Stomach (tissue), 9 donors: ENCODE results near the gene UPK2. TPM values are rescaled to one million over a fixed set of nuclear protein-coding genes. Genes with fewer than 3 reads are reported as not detected.

Source experiments
- DNase-seq, 2 donors: peaks; one replicate each; pipeline versions ENCODE4 v3.0.0 to v3.0.0-alpha.2; 2013 to 2019
- H3K27ac ChIP-seq, 5 donors: fragments of 200-600 bp in 4 of 5; sonication (generic) in 4 of 5; one replicate each; pipeline ENCODE4 v1.5.1; 2013 to 2019; ENCODE audit warnings: mild to moderate bottlenecking in 1 of 5, moderate library complexity in 1 of 5
- H3K27me3 ChIP-seq, 3 donors: fragments of 200-600 bp; sonication (generic); one replicate each; pipeline ENCODE4 v1.5.1; 2017 to 2019; ENCODE audit warnings: mixed run types in 1 of 3
- H3K36me3 ChIP-seq, 4 donors: fragments of 200-600 bp; sonication (generic); 1 replicate in 3 of 4; 2 replicates in 1 of 4; pipeline ENCODE4 v1.5.1; 2016 to 2019
- H3K4me1 ChIP-seq, 4 donors: fragments of 200-600 bp; sonication (generic); one replicate each; pipeline ENCODE4 v1.5.1; 2016 to 2019
- H3K4me3 ChIP-seq, 4 donors: fragments of 200-600 bp; sonication (generic) in 3 of 4; one replicate each; pipeline ENCODE4 v1.5.1; 2016 to 2019; ENCODE audit warnings: mild to moderate bottlenecking in 1 of 4
- H3K9me3 ChIP-seq, 4 donors: fragments of 200-600 bp; sonication (generic); one replicate each; pipeline ENCODE4 v1.5.1; 2016 to 2019
- CTCF ChIP-seq, 7 experiments: fragments of 450-650 bp in 4 of 7; fragments of 200-600 bp in 3 of 7; sonication (generic) in 3 of 7; IDR thresholded peaks; one replicate each; pipeline ENCODE4 v1.5.1; 2016 to 2019; ENCODE audit warnings: antibody characterized with exemption in 7 of 7, control low read depth in 2 of 7, mild to moderate bottlenecking in 1 of 7
- EP300 ChIP-seq: sonication (generic); formaldehyde crosslinking; IDR thresholded peaks from one replicate; pipeline ENCODE4 v1.6.1; 2017; ENCODE audit warnings: antibody characterized with exemption
- POLR2A ChIP-seq, 4 donors: fragments of 450-650 bp; IDR thresholded peaks; one replicate each; pipeline ENCODE4 v1.6.1; 2016; ENCODE audit warnings: antibody characterized with exemption in 4 of 4, control low read depth in 2 of 4, mild to moderate bottlenecking in 1 of 4, moderate library complexity in 1 of 4
- POLR2AphosphoS5 ChIP-seq, 3 donors: sonication (generic); formaldehyde crosslinking; IDR thresholded peaks; one replicate each; pipeline ENCODE4 v1.6.1; 2016; ENCODE audit warnings: antibody characterized with exemption in 3 of 3
- WGBS, 5 donors: extraction: QIAGEN DNeasy Blood & Tissue Kit in 3 of 5; methylation state at CpG; one replicate each; pipeline versions ENCODE4 v1.1.5 to v1.1.7; 2013 to 2018; 5-methylcytosine and 5-hydroxymethylcytosine counted together
- intact Hi-C: fragments of 100-400 bp; cut with DNase I; formaldehyde crosslinking; loops from one replicate; pipeline ENCODE4 v1.15.1; 2023; ENCODE audit warnings: low total_unique reads
- polyA plus RNA-seq, 3 donors: library from polyadenylated mRNA; stranded (reverse); fragments of 200-250 nt; gene quantifications; one replicate each; pipeline ENCODE4 v1.2.3, GENCODE V29; 2013
- total RNA-seq, 5 donors: library from RNA; depleted of rRNA; stranded (reverse); fragments of >200 nt; gene quantifications; one replicate each; pipeline versions ENCODE4 v1.1.0 to v1.2.3, GENCODE V29; 2014 to 2016
- donor health status: healthy with polysubstance abuse.
- donor health status: Bipolar disorder and iron deficiency.
- donor health status: healthy.

UPK2 gene
- total and polyA plus RNA-seq, 8 donors: 0.50 TPM; not detected in 7

- H3K36me3 ChIP-seq: peaks cover 13 to 24% (median 22%) of the 10 kb centered on the region in 4 donors
- intact Hi-C loops: no loop called here
- H3K9me3 ChIP-seq: no peaks in the 10 kb centered on the region
- peaks cover 95 to 99% (median 96%) of the 10 kb centered on the region in 4 donors for H3K4me1 ChIP-seq
- peak overlapping the region; percentile 36 to 45 (median 39) for H3K4me3 ChIP-seq
- peak overlapping the region; percentile 82 to 99 (median 97) for H3K27ac ChIP-seq
- WGBS, 5 donors: 14 to 27% (median 21%) methylated on average over 15 to 21 of the region's 21 CpGs
- DNase-seq: peak in 1 of 2 donors; percentile 76
- TF ChIP-seq POLR2AphosphoS5 (IDR thresholded peaks at IDR 0.05) (no peak), EP300 (no peak), CTCF (IDR thresholded peaks at IDR 0.05) (no peak), POLR2A (IDR thresholded peaks at IDR 0.05) (no peak)
- H3K27me3 ChIP-seq: no peaks in the 10 kb centered on the region
Measured at GRCh38 chr11:118911113-118911879, 44.8 kb upstream of the UPK2 start.

- peak in 2 of 3 donors; percentile 63 to 66 for TF ChIP-seq POLR2AphosphoS5 (IDR thresholded peaks at IDR 0.05)
- no peak for TF ChIP-seq CTCF (IDR thresholded peaks at IDR 0.05)
- peaks cover 100% of the 10 kb centered on the region in 4 donors for H3K4me1 ChIP-seq
- no peaks in the 10 kb centered on the region for H3K9me3 ChIP-seq
- H3K27ac ChIP-seq: peak overlapping the region; percentile 82 to 99 (median 97)
- peak overlapping the region in 2 of 4 donors; percentile 42 to 45 for H3K4me3 ChIP-seq
- WGBS, 5 donors: 13 to 26% (median 15%) methylated on average over 20 to 23 of the region's 23 CpGs
- H3K27me3 ChIP-seq: no peaks in the 10 kb centered on the region
- H3K36me3 ChIP-seq: peaks cover 10 to 16% (median 14%) of the 10 kb centered on the region in 4 donors
- intact Hi-C loops: no loop called here
- peak in 1 of 2 donors; percentile 90 for DNase-seq
Measured at GRCh38 chr11:118911880-118912741, 44.0 kb upstream of the UPK2 start.

- intact Hi-C loops: no loop called here
- Histone ChIP-seq H3K4me1 (peaks cover 100% of the 10 kb centered on the region in 4 donors), H3K4me3 (peak overlapping the region in 2 of 4 donors; percentile 42 to 45), H3K9me3 (no peaks in the 10 kb centered on the region), H3K27ac (peak overlapping the region; percentile 82 to 99 (median 97)), H3K36me3 (peaks cover 5 to 9% (median 7%) of the 10 kb centered on the region in 4 donors), H3K27me3 (no peaks in the 10 kb centered on the region)
- TF ChIP-seq POLR2A (IDR thresholded peaks at IDR 0.05) (no peak), EP300 (no peak), POLR2AphosphoS5 (IDR thresholded peaks at IDR 0.05) (no peak), CTCF (IDR thresholded peaks at IDR 0.05) (no peak)
- peak in 1 of 2 donors; percentile 58 for DNase-seq
- whole genome bisulfite sequencing, 5 donors: 22 to 36% (median 28%) methylated on average over 12 of the region's 12 CpGs
Measured at GRCh38 chr11:118912742-118913410, 43.2 kb upstream of the UPK2 start.
